Measurements from ENCODE around the gene PLP2.

DNA sequence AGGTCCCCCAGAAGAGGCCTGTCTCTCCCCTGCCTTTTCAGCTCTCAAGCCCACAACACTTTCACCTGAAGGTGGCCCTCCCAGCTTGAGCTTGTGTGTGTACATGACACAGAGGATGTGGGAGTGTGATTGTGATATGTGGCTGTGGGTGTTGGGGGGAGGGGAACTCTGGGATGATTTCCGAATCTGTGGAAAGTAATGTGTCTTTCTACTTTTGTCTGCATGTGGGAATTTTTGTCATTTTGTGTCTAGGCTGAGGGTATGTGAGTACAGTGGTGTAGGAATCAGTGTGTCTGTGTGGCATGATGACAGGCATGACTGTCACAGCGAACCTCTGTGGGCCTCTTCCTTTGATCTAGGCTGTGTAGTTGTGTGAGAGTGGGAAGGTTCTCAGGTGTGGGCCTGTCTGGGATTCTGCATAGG is 21.9 kb downstream of the PLP2 start:
- TF ChIP-seq EZH2phosphoT487 (IDR thresholded peaks at IDR 0.05; ENCODE audit: low read depth, severe bottlenecking, unreplicated experiment) = no peak
- no peak for TF ChIP-seq EZH2 (IDR thresholded peaks at IDR 0.05; ENCODE audit: borderline replicate concordance)
- TF ChIP-seq, protein P1, sequence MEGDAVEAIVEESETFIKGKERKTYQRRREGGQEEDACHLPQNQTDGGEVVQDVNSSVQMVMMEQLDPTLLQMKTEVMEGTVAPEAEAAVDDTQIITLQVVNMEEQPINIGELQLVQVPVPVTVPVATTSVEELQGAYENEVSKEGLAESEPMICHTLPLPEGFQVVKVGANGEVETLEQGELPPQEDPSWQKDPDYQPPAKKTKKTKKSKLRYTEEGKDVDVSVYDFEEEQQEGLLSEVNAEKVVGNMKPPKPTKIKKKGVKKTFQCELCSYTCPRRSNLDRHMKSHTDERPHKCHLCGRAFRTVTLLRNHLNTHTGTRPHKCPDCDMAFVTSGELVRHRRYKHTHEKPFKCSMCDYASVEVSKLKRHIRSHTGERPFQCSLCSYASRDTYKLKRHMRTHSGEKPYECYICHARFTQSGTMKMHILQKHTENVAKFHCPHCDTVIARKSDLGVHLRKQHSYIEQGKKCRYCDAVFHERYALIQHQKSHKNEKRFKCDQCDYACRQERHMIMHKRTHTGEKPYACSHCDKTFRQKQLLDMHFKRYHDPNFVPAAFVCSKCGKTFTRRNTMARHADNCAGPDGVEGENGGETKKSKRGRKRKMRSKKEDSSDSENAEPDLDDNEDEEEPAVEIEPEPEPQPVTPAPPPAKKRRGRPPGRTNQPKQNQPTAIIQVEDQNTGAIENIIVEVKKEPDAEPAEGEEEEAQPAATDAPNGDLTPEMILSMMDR (IDR thresholded peaks at IDR 0.05; ENCODE audit: poor library complexity) = no peak
